HG03045 (cell line): Measurements from ENCODE around the gene CD24.
"Not testable (repeated sequence)": the region's sequence is repeated elsewhere in the genome, so short reads cannot be mapped to it uniquely, and the experiment has no call there.

ENCODE experiments used
- ATAC-seq: cut with Tn5 transposase; IDR thresholded peaks from one replicate; pipeline ENCODE4 v1.9.1; 2021; ENCODE audit warnings: mild to moderate bottlenecking, moderate library complexity; ENCODE audit not compliant: unreplicated experiment

The CD24 gene

DNA sequence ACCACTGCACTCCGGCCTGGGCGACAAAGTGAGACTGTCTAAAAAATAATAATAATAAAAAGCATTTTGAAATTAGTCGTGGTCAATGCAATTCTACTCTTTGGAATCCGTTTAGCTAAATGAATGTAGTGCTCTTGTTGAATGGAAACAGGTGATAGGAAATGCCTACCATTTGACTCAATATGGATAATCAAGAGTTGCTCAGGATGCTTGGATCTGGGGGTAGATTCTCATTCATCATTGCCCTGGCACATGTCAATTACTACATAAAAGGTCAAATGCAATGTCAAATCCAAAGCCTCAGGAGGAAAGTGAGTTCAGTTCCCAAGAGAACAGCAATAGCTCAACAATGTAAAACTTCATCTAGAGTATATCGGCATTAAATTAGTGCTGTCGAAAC, 3.8 kb downstream of the CD24 start:
- ATAC-seq: not testable (repeated sequence)

DNA sequence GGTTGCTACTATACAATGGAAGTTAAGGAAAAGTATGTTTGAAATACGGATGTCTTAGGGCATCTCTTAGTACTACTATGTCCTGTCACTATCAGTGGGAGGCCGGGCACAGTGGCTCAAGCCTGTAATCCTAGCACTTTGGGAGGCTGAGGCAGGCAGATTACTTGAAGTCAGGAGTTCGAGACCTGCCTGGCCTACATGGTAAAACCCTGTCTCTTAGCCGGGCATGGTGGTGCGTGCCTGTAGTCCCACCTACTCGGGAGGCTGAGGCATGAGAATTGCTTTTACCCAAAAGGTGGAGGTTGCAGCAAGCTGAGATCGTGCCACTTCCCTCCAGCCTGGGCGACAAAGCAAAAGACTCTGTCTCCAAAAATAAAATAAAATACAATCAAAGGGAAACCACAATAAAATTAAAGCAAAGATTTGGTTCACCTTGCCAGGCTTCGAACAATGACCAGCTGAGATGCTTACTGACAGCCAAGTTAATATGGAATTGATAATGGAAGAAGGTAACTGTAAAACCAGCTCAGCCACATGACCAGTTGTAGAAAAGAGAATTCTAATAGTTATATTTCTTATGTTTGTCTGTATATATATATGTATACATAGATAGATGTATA, 6.5 kb downstream of the CD24 start:
- ATAC-seq: no peak

DNA sequence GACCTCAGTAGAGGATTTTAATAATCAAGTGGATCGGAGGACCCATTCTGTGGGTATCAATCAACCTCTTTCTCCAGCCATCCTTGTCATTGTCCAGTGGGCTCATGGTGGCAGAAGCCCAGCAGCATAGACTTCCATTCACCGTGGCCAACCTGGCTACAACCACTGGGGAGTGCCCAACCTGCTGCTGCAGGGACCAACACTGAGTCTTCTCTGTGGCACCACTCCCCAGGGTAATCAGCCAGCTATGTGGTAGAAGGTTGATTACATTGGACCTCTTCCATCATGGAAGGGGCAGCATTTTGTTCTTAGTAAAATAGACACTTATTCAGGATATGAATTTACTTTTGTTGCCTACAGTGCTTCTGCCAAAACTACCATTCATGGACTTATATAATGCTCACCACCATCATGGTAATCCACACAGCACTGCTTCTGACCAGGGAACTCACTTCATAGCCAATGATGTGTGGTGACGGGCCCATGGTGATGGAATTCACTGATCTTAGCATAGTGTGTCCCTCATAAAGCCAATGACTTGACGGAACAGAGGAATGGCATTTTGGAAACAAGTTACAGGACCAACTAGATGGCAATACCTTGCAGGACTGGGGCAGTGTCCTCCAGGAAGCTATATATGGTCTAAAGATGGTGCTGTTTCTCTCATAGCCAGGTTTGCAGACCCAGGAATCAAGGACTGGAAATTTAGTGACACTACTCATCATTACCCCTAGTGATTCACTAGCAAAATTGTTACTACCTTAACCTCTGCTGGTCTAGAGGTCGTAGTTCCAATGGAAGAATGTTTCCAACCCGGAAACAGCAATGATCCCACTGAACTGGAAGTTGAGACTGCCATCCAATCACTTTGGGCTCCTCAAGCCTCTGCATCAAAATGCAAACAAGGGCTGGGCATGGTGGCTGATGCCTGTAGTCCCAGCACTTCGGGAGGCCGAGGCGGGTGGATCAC, 7.6 kb downstream of the CD24 start:
- no peak for ATAC-seq

DNA sequence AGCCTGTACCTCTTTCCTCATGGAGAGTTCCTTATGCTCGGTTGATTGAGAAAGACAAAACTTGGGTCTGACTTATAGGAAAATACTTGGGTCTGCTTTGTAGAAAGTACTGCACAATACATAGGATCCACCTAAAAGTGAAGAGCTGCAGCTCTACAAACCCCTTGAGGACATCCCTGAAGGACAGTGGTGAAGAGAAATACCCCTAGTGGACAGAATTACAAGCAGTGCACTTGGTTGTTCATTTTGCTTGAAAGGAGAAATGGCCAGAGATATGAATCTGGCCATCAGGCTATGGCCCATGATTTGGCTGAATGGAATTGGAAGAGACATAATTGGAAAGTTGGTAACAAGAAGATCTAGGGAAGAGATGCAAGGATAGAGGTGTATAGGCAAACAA, 8.3 kb downstream of the CD24 start:
- no peak for ATAC-seq

DNA sequence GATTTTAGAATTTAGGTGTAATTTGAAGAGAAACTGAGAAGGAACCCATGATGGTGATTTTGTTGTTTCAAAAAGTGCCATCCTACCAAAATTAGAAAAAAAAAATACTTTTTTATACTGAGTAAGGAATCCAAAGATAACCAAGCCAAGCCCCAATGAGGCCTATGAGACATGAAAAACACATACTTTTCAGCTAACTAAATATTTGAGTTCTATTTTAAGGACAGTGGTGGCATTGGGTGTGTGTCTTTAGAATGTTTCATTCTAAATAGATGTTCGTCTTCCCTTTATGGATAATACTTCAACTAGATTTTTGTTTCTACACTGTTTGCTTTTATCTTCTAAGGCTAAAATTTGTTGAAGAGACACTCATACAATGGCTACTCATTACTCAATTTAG, 9.6 kb downstream of the CD24 start:
- ATAC-seq: no peak

DNA sequence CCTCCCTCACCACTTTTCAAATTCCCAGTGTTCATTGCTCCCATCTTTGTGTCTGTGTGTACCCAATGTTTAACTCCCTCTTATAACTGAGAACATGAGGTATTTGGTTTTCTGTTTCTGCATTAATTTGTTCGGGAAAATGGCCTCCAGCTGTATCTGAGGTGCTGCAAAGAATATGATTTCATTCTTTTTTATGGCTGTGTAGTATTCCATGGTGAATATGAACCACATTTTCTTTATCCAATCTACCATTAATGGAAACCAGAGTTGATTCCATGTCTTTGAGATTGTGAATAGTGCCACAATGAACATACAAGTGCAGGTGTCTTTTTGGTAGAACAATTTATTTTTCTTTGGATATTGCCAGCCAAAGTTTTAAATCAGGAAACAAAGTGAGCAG, 10.4 kb downstream of the CD24 start:
- ATAC-seq: no peak

DNA sequence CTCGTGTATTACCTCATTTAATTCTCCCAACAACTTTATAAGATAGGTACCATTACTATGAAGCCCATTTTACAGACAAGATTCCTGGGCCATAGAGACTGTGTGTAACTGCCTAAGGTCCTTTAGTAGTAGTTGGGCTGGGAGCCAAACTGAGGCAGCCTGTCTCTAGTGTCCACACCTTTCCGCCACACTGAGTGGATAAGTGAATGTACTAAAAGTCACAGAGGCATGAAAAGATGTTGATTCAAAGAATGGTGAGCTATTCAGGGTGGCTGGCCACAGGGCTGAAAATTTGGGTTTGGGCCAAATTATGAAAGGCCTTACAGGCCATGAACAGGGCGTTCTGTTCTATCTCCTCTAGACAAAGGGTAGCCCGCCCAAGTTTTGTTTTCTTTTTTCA, 11.0 kb downstream of the CD24 start:
- no peak for ATAC-seq

DNA sequence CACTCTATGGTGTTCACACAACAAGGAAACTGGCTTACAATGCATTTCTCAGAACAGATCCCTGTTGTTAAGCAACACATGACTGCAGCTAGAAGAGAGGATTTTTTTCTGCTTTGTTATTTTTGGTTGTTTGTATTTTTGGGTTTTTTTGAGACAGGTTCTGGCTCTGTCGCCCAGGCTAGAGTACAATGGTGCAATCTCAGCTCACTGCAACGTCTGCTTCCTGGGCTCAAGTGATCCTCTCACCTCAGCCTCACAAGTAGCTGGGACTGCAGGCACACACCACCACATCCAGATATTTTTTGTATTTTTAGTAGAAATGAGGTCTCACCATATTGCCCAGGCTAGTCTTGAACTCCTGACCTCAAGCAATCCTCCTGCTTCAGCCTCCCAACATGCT, 12.7 kb downstream of the CD24 start:
- ATAC-seq: no peak

DNA sequence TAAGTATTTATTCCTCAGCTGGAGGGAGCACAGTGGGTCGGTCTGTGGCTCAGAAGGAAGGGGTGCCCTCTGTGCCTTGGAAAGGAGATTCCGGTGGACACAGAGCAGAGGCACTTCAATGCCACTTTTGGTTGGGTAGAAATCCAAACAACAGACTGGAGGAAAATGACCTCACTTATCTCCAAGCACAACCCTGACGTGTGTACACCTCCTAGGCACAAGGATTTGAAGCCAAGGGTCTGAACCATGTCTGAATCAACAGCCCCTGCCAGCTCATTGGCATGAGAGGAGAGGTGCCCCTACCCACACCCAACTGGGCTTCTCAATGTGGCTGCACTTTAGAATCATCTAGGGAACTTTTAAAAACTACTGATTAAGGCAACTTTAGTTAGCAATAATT, 13.4 kb downstream of the CD24 start:
- ATAC-seq: no peak

DNA sequence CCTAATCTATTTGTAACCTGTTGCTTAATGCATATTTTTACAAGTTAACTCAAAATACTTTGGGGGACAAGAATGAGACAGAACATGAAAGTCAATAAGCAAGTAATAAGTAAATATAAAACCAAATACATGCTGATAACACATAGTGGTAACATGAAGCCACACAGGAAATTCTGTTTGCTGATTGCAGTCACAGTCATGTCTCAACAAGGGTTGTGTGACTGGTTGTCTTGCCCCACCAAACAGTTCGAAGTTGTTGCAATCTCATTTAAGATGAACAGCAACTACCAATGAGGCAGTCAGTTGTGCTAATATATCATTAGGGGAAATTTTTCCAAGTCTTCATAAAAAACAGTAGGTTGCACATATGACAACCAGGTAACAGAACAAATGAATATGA, 14.5 kb downstream of the CD24 start:
- ATAC-seq: no peak

DNA sequence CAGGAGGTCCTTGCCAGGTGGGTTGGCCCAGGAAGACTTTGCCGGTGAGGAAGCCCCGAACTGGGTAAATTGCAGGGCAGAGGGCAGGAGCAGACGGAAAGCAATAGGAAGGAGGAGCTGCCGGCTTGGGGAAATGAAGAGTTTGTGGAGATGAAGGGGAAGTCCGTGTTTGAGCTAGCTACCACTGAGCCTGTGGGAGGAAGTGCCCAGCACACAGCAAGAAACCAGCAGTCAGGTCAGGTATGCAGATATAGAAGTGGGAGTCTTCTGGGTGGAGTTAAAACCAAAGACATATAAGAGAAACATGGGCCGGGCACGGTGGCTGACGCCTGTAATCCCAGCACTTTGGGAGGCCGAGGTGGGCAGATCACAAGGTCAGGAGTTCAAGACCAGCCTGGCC, 34.7 kb downstream of the CD24 start:
- no peak for ATAC-seq

DNA sequence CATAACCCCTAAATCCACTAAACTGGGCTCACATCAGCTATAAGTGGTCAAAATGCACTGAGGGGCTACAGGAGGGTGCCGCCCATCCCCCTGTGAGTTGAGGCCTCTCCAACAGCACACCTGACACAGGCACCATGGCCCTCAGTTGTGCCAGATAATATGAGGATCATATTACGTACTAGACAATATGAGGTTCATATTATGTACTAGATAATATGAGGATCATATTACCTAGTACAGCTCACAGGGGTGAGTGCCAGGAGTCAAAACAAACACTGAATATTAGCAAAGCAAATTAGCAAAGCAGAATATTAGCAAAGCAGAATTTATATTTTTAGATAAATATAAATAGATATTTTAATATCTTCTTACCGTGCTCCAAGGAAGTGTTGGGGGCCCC, 35.3 kb downstream of the CD24 start:
- ATAC-seq: no peak

DNA sequence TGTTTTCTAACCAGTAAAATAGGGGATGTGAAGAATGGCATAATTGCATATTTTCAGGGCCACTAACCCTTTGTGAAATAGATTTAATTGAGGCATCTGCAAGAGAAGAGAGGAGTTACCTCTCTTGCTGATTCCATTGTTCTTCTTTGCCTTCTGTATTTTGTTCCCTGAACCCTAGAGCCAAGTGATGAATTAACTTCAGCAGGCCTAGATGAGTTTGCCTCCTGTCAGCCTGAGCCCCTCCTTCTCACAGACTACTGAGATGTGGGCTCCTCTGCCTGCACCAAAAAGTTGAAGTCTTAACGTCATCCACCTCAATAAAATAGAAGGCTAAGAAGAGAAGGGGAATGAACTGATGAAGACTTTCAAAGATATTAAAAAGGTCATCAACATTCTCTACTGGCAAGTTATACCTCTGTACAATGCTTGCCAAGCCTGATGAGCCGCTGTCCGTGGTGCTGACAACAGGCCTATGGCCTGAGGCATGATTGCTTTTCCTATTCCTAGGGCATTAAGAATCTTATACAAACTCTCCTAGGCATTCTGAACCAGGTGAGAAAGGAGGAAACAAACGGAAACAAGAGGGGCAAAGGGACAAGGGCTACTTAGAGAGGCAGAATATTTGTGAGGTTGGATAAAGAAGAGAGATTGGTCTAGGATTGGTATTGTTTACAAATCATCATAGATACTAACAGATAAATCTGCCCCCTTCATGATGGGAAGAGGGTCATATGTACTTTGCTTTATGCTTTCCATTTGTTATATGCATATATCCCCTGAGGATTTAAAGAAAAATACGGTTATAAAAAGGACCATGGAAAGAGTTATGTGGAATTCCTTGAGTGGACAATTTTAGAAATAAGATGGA, 46.8 kb downstream of the CD24 start:
- ATAC-seq: no peak

DNA sequence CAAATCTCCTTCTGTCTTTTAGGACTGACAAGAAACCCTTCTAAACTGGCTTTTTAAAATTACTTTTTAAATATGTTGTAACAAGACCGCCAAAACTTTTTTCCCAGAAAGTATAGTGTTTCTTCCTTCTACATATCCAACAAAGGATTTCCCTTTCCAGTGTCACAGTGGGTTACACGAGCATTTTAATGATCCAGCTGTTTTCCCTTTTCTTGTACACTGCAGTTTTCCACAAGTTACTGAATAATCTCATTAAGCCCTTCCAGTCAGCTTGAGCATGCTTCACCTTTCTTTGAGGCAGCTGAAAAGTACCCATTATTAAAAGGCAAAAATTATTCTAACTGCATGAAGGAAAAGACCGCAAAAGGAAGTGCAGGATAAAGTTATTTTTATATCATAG, 48.6 kb downstream of the CD24 start:
- no peak for ATAC-seq

DNA sequence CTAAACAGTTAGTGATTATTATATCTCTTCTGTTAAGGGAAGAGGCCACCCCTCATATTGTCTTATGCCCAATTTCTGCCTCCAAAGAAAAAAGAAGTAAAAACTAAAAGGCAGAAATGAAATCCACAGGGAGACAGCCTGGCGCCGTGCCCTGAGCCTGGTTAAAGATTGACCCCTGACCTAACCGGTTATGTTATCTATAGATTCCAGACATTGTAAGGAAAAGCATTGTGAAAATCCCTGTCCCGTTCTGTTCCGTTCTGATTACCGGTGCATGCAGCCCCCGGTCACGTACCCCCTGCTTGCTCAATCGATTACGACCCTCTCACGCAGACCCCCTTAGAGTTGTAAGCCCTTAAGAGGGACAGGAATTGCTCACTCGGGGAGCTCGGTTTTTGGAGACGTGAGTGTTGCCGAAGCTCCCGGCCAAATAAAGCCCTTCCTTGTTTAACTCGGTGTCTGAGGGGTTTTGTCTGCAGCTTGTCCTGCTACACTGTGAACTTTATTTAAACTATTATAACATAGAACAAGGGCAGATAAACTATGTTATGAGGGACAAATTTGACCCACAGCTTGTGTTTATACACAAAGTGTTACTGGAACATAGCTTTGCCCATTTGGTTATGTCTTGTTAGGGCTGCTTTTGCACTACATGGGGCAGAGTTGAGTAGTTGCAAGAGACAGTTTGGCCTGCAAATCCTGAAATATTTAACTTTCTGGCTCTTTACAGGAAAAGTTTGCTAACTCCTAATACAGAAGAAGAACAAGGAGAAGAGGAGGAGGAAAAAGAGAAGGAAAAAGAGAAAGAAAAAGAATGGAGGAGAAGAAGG, 49.6 kb downstream of the CD24 start:
- no peak for ATAC-seq

DNA sequence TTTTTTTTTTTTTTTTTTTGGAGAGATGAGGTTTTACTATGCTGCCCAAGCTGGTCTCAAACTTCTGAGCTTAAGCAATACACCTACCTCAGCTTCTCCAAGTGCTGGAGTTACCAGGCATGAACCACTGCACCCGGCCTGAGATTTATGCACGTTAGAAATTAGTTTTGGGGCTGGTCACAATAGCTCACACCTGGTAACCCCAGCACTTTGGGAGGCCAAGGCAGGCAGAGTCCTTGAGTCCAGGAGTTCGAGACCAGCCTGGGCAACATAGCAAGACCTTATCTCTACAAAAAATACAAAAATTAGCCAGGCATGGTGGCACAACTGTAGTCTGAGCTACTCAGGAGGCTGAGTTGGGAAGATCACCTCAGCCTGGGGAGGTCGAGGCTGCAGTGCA, 51.9 kb downstream of the CD24 start:
- no peak for ATAC-seq
